HT1080 (cell line): ENCODE data around the gene MXI1. TPM values are rescaled to one million over a fixed set of nuclear protein-coding genes. Genes with fewer than 3 reads are reported as not detected.
A peak's percentile ranks its signal among the peaks of the same experiment; 100 is the strongest.
"Not testable (repeated sequence)": the region's sequence is repeated elsewhere in the genome, so short reads cannot be mapped to it uniquely, and the experiment has no call there.

Experiments
- DNase-seq: peaks from one replicate; pipeline ENCODE4 v3.0.0-alpha.2; 2015; ENCODE audit warnings: low read depth
- total RNA-seq: library from RNA; depleted of rRNA; stranded (reverse); fragments of >200 nt; shearing (Covaris generic); gene quantifications from 2 replicates; pipeline ENCODE4 v1.2.3, GENCODE V29; 2014

Gene MXI1
- total RNA-seq, 1 experiment from 2014 or later, result 18.5 TPM

DNA sequence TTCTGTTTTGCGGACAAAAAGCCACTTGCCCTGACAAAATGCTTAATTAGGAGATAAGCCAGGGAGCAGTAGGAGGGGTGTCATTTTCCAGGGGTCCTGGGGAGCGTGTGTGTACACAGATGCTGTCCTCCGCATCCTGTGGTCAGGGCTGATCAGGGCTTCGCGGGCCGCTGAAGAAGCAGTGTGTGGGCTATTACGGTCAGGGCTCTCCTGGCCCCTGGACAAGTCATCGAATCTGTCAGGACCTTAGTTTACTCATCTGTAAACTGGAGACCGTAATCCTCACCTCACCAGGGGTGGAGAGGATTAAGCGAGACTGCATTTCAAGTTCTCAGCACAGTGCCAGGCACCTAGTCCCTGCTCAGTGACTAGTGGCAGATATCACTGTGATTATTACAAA, 26.0 kb upstream of the MXI1 start:
- DNase-seq, result no peak

GRCh38 chr10:110181911-110182310, 25.5 kb upstream of the MXI1 start:
- no peak for DNase-seq

DNA sequence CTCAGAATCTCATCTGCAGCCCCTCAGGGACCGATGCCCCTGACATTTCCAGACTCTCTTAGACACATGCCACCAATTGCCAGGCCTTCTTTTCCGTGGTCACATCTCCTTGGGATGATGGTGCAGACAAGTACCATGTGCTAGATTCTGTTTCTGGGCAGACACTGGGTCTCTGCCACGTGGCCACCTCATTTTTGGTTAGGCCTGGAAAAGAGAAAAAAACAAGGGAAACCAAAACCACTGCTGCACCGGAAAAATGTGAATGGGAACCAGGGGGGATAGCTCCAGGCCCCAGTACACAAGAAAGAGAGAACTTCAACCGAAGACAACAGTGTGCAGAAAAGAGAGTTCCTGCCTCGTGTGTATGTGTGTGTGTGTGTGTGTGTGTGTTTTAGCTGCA, 23.0 kb upstream of the MXI1 start:
- no peak for DNase-seq

DNA sequence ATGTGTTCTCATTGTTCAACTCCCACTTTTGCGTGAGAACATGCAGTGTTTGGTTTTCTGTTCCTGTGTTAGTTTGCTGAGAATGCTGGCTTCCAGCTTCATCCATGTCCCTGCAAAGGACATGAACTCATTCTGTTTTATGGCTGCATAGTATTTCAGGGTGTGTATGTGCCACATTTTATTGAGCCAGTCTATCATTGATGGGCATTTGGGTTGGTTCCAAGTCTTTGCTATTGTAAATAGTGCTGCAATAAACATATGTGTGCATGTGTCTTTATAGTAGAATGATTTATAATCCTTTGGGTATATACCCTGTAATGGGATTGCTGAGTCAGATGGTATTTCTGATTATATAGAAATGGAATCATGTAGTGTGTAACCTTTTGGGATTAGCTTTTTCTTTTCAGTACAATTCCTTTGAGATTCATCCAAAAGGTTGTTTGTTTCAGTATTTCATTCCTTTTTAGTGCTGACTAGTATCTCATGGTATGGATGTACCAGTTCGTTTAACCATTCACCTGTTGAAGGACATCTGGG, 21.7 kb upstream of the MXI1 start:
- not testable (repeated sequence) for DNase-seq

DNA sequence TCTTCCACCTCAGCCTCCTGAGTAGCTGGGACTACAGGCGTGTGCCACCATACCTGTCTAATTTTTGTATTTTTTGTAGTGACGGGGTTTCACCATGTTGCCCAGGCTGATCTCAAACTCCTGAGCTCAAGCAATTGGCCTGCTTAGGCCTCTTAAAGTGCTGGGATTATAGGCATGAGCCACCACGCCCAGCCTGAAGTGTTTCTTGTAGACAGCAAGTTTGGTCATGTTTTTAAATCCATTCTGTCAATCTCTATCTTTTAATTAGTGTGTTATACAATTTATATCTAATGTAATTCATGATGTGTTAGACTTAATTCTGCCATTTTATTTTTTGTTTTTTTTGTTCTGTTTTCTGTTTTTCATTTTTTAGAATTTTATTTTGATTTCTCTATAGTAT, 17.2 kb upstream of the MXI1 start:
- DNase-seq, result no peak

- DNase-seq, result no peak
Measured at GRCh38 chr10:110192552-110192951, 14.9 kb upstream of the MXI1 start.

GRCh38 chr10:110200503-110200902, 6.9 kb upstream of the MXI1 start:
- no peak for DNase-seq

GRCh38 chr10:110201046-110201445, 6.4 kb upstream of the MXI1 start:
- not testable (repeated sequence) for DNase-seq

DNA sequence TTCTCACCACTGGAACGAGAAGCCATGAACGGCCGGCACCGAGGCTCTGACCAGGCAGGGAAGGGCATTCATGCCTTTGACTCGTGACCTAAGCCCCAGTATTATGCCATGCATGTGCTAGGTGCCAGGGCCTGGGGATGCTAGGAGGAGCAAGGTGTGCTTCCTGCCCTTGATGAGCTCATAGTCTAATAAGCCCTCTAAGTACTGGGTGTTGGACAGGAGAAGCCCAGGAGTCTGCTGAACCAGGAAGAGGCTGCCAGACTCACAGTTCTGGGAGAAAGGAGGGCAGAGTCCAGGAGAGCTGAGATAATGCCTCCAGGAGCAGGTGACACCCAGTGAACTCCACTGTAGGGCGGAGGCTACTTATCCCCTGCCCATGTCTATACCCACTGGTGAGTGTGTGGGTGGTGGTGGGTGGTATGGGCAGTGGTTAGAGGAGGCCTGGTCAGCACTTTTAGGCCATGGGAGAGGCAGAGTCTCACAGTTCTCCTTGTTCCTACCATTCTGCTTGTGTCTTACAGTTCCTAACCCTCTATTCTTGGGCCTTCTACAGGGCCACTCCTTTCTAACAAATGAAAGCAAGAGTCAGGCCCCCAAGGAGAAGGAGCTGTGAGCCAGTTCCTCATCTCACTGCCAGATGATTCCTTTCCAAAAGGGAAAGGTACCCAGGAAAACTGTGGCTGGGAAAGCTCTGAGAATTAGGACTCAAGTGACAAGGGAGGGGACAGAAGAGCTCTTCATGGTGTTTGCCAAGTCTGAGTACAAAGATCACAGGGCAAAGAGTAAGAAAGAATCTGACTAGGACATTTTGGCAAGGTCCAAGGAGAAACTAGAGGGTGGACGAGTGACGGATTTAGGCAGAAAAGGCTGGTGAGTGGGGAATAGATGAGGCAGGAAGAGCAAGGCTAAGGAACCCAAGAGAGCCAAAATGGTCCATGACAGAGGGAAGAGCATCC, 3.6 kb upstream of the MXI1 start:
- DNase-seq, result no peak

DNA sequence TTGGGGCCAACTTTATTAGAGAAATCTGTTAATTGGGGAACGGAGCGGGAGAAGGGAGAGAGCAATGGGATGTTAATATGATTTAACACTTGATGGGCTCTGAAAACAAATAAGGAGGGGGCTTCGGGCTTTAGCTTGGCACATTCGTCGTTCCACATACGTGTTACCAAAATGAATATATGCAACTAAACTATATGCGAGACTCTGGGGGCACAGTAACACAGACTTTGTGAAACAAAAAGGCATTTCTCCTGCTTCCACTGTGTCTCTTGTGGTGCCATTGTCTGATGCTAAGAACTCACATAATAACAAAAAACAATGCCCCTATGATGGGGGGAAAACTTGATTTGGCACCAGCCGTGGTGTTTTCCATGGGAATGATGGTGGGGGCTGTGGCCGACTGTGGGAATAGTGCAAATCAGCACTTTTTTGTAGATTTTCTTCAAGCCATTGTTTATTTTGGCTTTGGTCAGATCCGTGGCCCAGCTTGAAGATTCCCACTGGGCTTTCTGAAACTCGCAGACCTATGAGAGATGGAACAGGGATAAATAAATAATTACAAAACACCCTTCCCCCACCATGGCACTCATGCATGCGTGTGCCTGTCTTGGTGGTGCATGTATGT, 2.2 kb upstream of the MXI1 start:
- DNase-seq, result no peak

DNA sequence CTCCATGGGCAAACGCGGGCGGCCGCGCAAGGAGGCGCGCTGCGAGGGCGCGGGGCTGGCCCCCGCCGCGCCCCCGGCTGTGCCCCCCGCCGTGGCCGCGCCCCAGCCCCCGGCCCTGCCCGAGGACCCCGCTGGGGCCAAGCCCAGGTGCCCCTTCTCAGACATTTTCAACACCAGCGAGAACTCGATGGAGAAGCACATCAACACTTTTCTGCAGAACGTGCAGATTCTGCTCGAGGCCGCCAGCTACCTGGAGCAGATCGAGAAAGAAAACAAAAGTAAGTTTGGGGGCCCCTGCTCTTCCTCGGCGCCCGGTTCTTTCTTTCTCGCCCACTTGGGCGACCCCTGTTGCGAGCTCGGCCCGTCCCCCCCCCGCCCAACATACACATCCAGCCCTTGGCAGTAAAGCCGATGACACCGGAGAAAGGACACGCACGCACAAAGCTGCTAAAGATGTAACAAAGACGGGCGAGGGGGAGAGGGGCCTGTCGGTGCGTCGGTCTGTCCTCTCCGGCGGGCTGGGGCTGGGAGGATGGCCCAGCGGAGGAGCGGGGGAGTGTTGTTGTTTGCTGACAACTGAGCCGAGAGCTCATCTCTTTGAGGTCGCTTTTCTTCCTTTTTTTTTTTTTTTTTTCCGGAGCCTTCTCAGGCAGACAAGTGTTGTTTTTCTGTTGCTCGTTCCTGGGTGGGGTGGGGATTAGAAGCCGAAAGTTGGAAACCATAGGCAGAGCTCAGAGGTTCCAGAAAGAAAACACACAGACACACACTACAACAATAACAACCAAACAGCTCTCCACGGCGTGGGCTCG, 604 bp downstream of the MXI1 start:
- DNase-seq, result no peak

DNA sequence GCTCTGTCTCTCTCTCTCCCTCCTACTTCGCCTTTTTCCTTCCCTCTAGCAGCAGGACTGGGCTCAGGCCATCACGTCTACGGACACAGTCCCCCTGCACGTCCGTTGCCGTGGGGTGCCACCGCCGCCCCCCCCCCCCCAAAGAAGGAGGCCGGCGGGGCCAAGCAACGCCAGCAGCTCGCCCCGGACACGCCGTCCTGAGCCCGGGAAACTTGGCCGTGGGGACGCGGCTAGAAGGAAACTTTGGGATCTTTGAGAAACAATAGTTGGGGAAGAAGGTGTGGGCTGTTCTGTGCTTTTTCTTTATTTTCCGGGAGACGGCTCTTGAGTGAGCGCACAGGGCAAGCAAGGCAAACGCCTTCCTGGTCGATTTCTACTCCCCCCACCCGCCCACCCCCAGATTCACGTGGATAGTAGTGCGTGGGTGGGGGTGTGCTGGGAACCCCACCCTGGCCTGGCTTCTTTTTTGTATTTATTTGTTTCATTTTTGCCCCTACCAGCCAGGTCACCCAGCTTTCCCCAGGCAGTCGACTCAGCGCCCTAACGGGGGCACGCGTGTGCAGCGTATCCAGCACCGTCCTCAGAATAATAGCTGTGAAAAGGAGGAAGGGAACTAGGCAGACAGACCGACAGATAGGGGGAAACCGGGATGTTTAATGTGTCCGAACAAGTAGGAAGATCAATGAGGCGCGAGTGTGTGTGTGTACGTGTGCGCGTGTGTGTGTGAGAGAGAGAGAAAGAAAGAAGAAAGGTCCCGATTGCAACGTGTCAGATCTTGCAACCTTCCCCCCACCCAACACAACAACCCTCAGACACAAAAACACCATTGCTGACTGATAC, 1.4 kb downstream of the MXI1 start:
- peak; percentile 49 for DNase-seq

- DNase-seq, result peak; percentile 49
Measured at GRCh38 chr10:110209454-110209925, 2.1 kb downstream of the MXI1 start.

GRCh38 chr10:110209926-110210673, 2.7 kb downstream of the MXI1 start:
- DNase-seq, result no peak

DNA sequence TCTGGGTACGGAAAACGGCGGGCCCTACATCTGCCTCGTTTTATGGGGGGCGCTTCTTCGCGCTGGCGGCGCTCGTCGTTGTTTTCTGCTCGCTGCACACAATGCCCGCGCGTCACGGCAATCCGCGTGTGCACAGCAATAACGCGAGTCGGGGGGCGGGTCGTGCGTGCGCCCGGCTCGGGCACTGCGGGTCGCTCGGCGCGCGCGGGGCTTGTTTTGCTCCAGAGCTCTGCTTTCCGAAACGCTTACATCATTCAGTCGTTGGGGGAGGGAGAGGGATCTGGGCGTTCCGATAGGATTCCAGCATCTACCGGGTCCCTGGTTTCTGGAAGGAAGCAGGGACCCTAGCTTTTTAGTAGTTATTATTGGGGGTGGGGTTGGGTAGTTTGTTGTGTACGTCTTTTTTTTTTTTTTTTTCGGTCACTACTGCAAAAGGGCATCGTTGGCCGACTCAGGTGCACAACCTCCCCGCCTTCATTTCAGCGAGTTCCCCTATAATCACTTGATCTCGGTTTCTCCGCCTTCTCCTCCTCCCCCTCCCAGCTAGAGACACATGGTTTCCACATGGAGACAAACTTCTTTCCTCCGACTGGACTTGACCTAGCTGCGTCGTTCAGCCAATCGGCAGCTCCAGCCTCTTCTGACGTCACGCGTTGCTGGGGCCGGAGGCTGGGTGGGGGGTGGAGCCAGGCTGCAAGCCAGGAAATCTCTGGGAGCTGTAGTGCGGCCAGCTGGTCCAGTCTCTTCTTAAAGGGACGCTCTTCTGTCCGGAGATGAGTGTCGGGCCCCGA, 3.5 kb downstream of the MXI1 start:
- DNase-seq, result peak; percentile 97

GRCh38 chr10:110211465-110211843, 4.0 kb downstream of the MXI1 start:
- no peak for DNase-seq

DNA sequence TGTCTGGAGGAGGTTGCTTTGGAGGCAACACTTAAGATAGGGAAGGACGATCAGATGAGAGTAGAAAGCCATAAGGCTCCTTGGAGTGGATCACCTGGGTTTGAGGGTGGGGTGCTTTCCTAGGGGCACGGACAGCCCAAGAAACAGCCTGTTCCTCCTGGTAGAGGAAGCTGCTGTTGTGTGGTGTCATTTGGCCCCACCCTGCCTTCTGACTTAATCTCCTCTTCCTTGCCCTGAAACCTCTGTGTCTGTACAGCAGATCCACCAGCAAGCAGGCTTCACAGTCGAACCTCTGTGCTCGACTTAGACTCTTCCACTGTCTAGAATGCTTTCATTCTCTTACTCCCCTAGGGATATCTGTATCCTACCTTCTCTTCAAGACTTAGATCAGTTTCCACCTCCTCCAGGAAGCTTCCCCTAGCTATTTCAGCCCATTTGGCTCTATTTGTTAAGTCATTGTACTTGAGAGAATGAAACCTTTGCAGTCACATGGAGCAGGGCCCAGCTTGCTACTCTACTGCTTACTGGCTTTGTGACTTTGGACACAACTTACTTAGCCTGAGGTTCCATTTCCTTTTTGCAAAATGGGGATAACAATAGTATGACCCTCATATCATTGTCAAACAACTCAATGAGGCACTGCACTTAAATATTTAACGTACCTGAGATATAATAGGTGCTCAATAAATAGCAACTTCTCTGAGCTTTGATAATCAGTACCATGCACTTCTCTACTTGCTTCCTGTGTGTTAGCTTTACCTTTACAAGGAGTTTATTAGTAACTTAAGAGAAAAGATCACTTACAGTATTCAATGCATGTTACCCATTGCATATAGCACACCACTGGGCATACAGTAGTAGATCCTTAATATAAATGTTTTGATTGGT, 5.0 kb downstream of the MXI1 start:
- DNase-seq, result no peak

- no peak for DNase-seq
Measured at GRCh38 chr10:110214371-110214826, 7.0 kb downstream of the MXI1 start.
